ENCODE data around the gene FAM221B. TPM values are rescaled to one million over a fixed set of nuclear protein-coding genes. Genes with fewer than 3 reads are reported as not detected.

FAM221B gene
- total RNA-seq, 4 donors from 2014 or later: not detected

DNA sequence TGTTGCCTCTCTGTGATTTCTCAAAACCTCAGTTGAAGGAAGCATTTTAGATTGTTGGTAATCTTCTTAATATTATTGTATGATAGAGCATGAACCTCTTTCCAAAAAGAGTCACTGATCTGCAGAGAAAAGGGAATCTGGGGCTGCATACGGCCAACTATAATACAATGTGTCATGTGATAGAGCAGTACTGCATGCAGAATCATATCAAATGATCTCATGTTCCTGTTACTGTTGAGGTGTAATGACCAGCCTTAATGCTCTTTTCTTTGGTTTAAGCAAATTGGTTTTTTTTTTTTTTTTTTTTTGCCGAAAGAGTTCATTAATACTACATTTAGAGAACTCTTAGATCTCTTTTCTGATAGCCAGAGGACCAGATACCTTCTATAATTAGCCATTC is 61.5 kb downstream of the FAM221B start:
- Histone ChIP-seq H3K9me3 (no peaks in the 10 kb centered on the region), H3K36me3 (no peaks in the 10 kb centered on the region), H3K27me3 (no peaks in the 10 kb centered on the region), H3K4me3 (no peak overlapping the region), H3K27ac (no peak overlapping the region), H3K4me1 (peaks cover 17% of the 10 kb centered on the region)
- WGBS: 82% methylated on average over 2 of the region's 2 CpGs
- TF ChIP-seq POLR2A (IDR thresholded peaks at IDR 0.05): no peak
- TF ChIP-seq POLR2AphosphoS5 (IDR thresholded peaks at IDR 0.05): no peak
- no peak for TF ChIP-seq EP300 (IDR thresholded peaks at IDR 0.05)
- TF ChIP-seq CTCF (IDR thresholded peaks at IDR 0.05): no peak
- DNase-seq (ENCODE audit: low spot score in 2 of 2): no peak

Other genes with a start within 250 kb of the FAM221B start
- 10 to 100 TPM; 34.1 to 50.7 (median 46.5) TPM for gene TESK1, start 223.5 kb downstream of the FAM221B start, total RNA-seq
- 10 to 100 TPM in 1 of 4 donors, 1 to 10 TPM in 3; 1.9 to 16.7 (median 4.9) TPM for gene CD72, start 210.3 kb downstream of the FAM221B start, total RNA-seq
- 1 to 10 TPM in 1 of 4 donors, not detected in 3; 2.9 TPM for gene SIT1, start 177.8 kb downstream of the FAM221B start, total RNA-seq
- over 10,000 TPM in 2 of 4 donors, 1,000 to 10,000 TPM in 2; 1,246 to 15,173 (median 11,383) TPM for gene RMRP, start 170.7 kb downstream of the FAM221B start, total RNA-seq
- 10 to 100 TPM in 1 of 4 donors, 1 to 10 TPM in 3; 5.0 to 13.2 (median 9.6) TPM for gene CCDC107, start 170.4 kb downstream of the FAM221B start, total RNA-seq
- 10 to 100 TPM in 1 of 4 donors, 1 to 10 TPM in 1, under 1 TPM in 2; 0.34 to 11.3 (median 1.9) TPM for gene ARHGEF39, start 163.5 kb downstream of the FAM221B start, total RNA-seq
- gene CA9, start 154.8 kb downstream of the FAM221B start, total RNA-seq: 1 to 10 TPM in 3 of 4 donors, not detected in 1; 2.1 to 5.7 (median 2.8) TPM
- 100 to 1,000 TPM in 1 of 4 donors, 10 to 100 TPM in 3; 40.6 to 105 (median 56.7) TPM for gene TPM2, start 138.8 kb downstream of the FAM221B start, total RNA-seq
- gene TLN1, start 96.5 kb downstream of the FAM221B start, total RNA-seq: 100 to 1,000 TPM; 126 to 179 (median 152) TPM
- 10 to 100 TPM; 18.8 to 24.1 (median 23.1) TPM for gene CREB3, start 96.1 kb downstream of the FAM221B start, total RNA-seq
- 100 to 1,000 TPM in 1 of 4 donors, 10 to 100 TPM in 3; 46.6 to 123 (median 73.5) TPM for gene GBA2, start 79.5 kb downstream of the FAM221B start, total RNA-seq
- 10 to 100 TPM; 20.2 to 34.7 (median 27.7) TPM for gene RGP1, start 79.4 kb downstream of the FAM221B start, total RNA-seq
- not detected for gene MSMP, start 74.5 kb downstream of the FAM221B start, total RNA-seq
- 10 to 100 TPM in 3 of 4 donors, 1 to 10 TPM in 1; 8.4 to 26.1 (median 18.2) TPM for gene NPR2, start 37.1 kb downstream of the FAM221B start, total RNA-seq
- under 1 TPM in 3 of 4 donors, not detected in 1; 0.47 to 0.53 (median 0.52) TPM for gene SPAG8, start 16.5 kb downstream of the FAM221B start, total RNA-seq
- 10 to 100 TPM in 3 of 4 donors, 1 to 10 TPM in 1; 9.5 to 34.9 (median 25.3) TPM for gene HINT2, start 13.7 kb downstream of the FAM221B start, total RNA-seq
- gene TMEM8B, start 496 bp upstream of the FAM221B start, total RNA-seq: 10 to 100 TPM in 1 of 4 donors, 1 to 10 TPM in 3; 5.0 to 11.7 (median 8.0) TPM
- gene OR13J1, start 41.7 kb upstream of the FAM221B start, total RNA-seq: not detected
- 1 to 10 TPM; 1.2 to 5.8 (median 2.9) TPM for gene HRCT1, start 77.5 kb upstream of the FAM221B start, total RNA-seq
- gene SPAAR, start 80.8 kb upstream of the FAM221B start, total RNA-seq: 1 to 10 TPM in 2 of 4 donors, under 1 TPM in 1, not detected in 1; 0.49 to 1.3 (median 1.1) TPM
- gene OR2S2, start 129.4 kb upstream of the FAM221B start, total RNA-seq: not detected
- 1 to 10 TPM; 3.1 to 6.4 (median 4.0) TPM for gene RECK, start 208.2 kb upstream of the FAM221B start, total RNA-seq